Measurements from ENCODE around the gene LCK. TPM values are rescaled to one million over a fixed set of nuclear protein-coding genes. Genes with fewer than 3 reads are reported as not detected.

Gene LCK
- total and polyA plus RNA-seq, 7 donors = 0.10 to 0.89 (median 0.77) TPM

DNA sequence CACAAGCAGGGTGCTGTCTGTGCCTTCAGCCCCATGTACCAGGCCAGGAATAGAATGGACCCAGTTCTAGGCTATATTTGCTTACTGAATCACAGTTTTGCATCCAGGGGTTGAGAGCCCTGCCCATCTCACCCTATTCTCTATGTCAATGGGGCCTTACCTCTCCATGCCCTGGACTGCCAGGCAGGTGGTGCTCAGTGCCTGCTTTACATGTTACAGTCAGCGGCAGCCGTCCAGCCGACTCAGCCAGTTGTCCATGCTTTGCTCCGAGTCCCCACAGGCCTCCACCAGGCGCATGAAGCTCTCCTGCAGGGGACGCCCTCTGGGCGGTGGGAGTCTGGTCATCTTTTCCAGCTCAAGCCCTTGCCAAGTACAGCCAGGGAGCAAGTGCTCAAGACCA lies 16.3 kb upstream of the LCK start:
- peak; percentile 32 to 85 (median 67) for ATAC-seq
- H3K27ac ChIP-seq = peak overlapping the region; percentile 54
- no peaks in the 10 kb centered on the region for H3K4me1 ChIP-seq
- H3K4me3 ChIP-seq = no peak overlapping the region
- TF ChIP-seq, protein P1, sequence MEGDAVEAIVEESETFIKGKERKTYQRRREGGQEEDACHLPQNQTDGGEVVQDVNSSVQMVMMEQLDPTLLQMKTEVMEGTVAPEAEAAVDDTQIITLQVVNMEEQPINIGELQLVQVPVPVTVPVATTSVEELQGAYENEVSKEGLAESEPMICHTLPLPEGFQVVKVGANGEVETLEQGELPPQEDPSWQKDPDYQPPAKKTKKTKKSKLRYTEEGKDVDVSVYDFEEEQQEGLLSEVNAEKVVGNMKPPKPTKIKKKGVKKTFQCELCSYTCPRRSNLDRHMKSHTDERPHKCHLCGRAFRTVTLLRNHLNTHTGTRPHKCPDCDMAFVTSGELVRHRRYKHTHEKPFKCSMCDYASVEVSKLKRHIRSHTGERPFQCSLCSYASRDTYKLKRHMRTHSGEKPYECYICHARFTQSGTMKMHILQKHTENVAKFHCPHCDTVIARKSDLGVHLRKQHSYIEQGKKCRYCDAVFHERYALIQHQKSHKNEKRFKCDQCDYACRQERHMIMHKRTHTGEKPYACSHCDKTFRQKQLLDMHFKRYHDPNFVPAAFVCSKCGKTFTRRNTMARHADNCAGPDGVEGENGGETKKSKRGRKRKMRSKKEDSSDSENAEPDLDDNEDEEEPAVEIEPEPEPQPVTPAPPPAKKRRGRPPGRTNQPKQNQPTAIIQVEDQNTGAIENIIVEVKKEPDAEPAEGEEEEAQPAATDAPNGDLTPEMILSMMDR (IDR thresholded peaks at IDR 0.05) = no peak
- peaks cover 5 to 34% of the 10 kb centered on the region in 2 donors for H3K36me3 ChIP-seq (ENCODE audit: insufficient read depth in 1 of 2, low read depth in 1 of 2)
- DNase-seq = peak in 1 of 2 donors; percentile 67
- 75 to 77% (median 77%) methylated on average over 7 of the region's 7 CpGs for WGBS, 3 donors
- no peaks in the 10 kb centered on the region for H3K9me3 ChIP-seq
- intact Hi-C loops (cut with DNase I) = no loop called here
- no peaks in the 10 kb centered on the region for H3K27me3 ChIP-seq (ENCODE audit: insufficient read depth in 3 of 3, low read length in 2 of 3)

DNA sequence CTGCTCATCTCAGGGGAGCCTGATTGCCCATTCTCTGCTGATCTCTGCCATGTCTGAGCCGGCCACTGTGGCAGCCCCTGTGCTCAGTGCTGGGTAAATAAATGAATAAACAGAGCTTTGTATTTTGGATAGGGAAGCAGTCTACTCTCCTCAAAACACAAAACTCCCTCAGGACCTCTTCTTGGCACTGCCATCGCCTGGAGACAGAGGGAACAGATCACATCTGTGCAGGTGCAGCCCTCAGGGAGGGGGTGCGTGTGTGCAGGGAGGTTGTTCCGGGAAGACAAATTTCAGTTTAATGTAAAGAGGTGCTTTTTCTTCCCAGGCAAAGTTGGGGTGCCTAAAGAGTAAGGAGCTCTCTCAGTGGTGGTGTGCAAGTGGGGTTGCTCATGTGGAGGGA lies 11.7 kb upstream of the LCK start:
- TF ChIP-seq, protein P1 (IDR thresholded peaks at IDR 0.05) = no peak
- H3K9me3 ChIP-seq = no peaks in the 10 kb centered on the region
- no peaks in the 10 kb centered on the region for H3K36me3 ChIP-seq (ENCODE audit: insufficient read depth in 1 of 2, low read depth in 1 of 2)
- intact Hi-C loops (cut with DNase I) = no loop called here
- H3K4me1 ChIP-seq = peaks cover 5% of the 10 kb centered on the region
- 51 to 63% (median 52%) methylated on average over 4 of the region's 4 CpGs for WGBS, 3 donors
- DNase-seq = no peak
- H3K27me3 ChIP-seq (ENCODE audit: insufficient read depth in 3 of 3, low read length in 2 of 3) = no peaks in the 10 kb centered on the region
- H3K27ac ChIP-seq = no peak overlapping the region
- H3K4me3 ChIP-seq = peak overlapping the region; percentile 81
- no peak for ATAC-seq

DNA sequence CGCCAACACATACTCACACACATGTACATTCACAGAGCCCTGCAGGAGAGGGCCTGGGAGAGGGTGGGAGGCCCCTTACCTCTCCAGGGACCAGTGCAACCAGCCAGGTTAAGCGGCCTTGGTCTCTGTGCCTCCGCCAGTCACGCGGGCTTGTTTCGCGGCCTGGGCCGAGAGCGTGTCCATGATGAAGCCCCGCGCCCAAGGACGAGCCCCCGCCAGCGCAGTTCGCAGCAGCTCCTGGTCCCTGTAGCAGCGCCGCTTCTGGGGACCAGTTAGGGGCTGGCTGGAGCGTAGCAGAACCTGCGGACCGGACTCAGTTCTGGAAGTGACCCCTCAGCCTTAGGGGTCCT lies 11.3 kb upstream of the LCK start:
- H3K27me3 ChIP-seq (ENCODE audit: insufficient read depth in 3 of 3, low read length in 2 of 3) = no peaks in the 10 kb centered on the region
- peaks cover 5% of the 10 kb centered on the region for H3K4me1 ChIP-seq
- H3K27ac ChIP-seq = peak overlapping the region; percentile 72
- peak overlapping the region; percentile 81 for H3K4me3 ChIP-seq
- intact Hi-C loops (cut with DNase I) = no loop called here
- DNase-seq = peak in 1 of 2 donors; percentile 54
- no peak for ATAC-seq
- no peaks in the 10 kb centered on the region for H3K9me3 ChIP-seq
- WGBS, 3 donors = 72 to 74% (median 74%) methylated on average over 20 of the region's 20 CpGs
- TF ChIP-seq, protein P1 (IDR thresholded peaks at IDR 0.05) = no peak
- H3K36me3 ChIP-seq (ENCODE audit: insufficient read depth in 1 of 2, low read depth in 1 of 2) = no peaks in the 10 kb centered on the region

DNA sequence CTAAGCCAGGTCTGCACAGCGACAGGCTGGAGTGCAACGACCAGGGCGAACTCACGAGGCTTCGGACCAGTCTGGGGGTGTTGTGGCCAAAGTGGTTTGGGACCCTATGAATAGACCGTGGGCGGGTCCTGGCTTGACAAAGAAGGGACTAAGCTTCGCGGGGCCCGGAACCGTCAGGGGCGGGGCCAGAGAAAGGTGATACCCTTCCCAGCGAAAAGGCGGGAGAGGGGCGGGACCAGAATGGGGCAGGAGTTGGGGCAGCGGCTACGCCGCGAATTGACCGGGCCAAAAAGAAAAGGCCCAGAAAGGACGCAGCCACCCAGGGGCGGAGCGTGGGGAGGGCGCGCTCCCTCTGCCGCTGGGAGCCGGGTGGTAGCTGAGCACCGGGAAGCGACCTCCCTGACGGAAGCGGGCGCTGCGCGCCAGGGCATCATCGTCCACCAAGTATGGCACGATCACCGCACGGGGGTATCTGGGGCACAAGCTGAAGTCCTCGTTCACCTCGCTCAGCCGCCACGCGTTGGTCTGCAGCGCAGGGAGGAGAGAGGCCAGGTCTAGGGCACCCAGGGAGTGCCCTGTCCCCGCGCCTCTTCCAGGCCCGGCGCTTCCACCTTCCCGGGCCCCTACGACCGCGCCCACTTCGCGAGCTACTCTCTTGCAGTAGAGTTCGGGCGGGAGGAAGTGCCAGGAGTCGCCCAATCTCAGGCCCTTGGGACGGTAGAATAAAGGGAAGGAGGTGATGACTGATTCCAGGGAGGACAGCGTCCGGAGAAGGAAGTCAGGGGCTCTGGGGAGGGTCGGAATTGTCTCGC lies 10.7 kb upstream of the LCK start:
- ATAC-seq (peak; percentile 48 to 74 (median 59)), DNase-seq (peak; percentile 67 to 75)
- Histone ChIP-seq H3K27me3 (ENCODE audit: insufficient read depth in 3 of 3, low read length in 2 of 3) (no peaks in the 10 kb centered on the region), H3K4me3 (peak overlapping the region; percentile 81), H3K9me3 (no peaks in the 10 kb centered on the region), H3K4me1 (peaks cover 6% of the 10 kb centered on the region), H3K27ac (peak overlapping the region; percentile 72), H3K36me3 (ENCODE audit: insufficient read depth in 1 of 2, low read depth in 1 of 2) (no peaks in the 10 kb centered on the region)
- WGBS, 3 donors = 3 to 4% (median 3%) methylated on average over 53 to 62 of the region's 62 CpGs
- intact Hi-C loops (cut with DNase I) = no loop called here
- TF ChIP-seq, protein P1 (IDR thresholded peaks at IDR 0.05) = peak; percentile 14
